NCI-H446 treated with DMSO at 0.1 percent for 48 hours (cell line): ENCODE data around the gene HSD17B4.
"Not testable (repeated sequence)": the region's sequence is repeated elsewhere in the genome, so short reads cannot be mapped to it uniquely, and the experiment has no call there.

Experiments used
- DNase-seq: peaks from one replicate; lab custom pipeline; 2025; lab: John Stamatoyannopoulos, UW

HSD17B4 gene

GRCh38 chr5:119432674-119433237 lies 19.5 kb upstream of the HSD17B4 start:
- DNase-seq = not testable (repeated sequence)

- DNase-seq = no peak
These were observed 16.7 kb upstream of the HSD17B4 start for GRCh38 chr5:119435436-119436132.

- DNase-seq = not testable (repeated sequence)
These were observed 14.3 kb upstream of the HSD17B4 start for GRCh38 chr5:119437785-119438586.

GRCh38 chr5:119438587-119438917 lies 13.7 kb upstream of the HSD17B4 start:
- not testable (repeated sequence) for DNase-seq

- no peak for DNase-seq
These were observed 13.1 kb upstream of the HSD17B4 start for GRCh38 chr5:119439140-119439631.

- DNase-seq = not testable (repeated sequence)
These were observed 12.7 kb upstream of the HSD17B4 start for GRCh38 chr5:119439632-119440031.

- DNase-seq = not testable (repeated sequence)
These were observed 7.7 kb upstream of the HSD17B4 start for GRCh38 chr5:119444643-119445042.

- no peak for DNase-seq
These were observed 6.8 kb upstream of the HSD17B4 start for GRCh38 chr5:119445544-119445943.

GRCh38 chr5:119449882-119450281 lies 2.4 kb upstream of the HSD17B4 start:
- DNase-seq = no peak

- DNase-seq = not testable (repeated sequence)
These were observed 1.7 kb upstream of the HSD17B4 start for GRCh38 chr5:119450627-119451026.

GRCh38 chr5:119451561-119451960 lies 736 bp upstream of the HSD17B4 start:
- no peak for DNase-seq

- no peak for DNase-seq
These were observed 281 bp upstream of the HSD17B4 start for GRCh38 chr5:119452060-119452372.

GRCh38 chr5:119453040-119453373 lies 710 bp downstream of the HSD17B4 start:
- no peak for DNase-seq

- no peak for DNase-seq
These were observed 1.9 kb downstream of the HSD17B4 start for GRCh38 chr5:119454171-119454570.

- no peak for DNase-seq
These were observed 6.8 kb downstream of the HSD17B4 start for GRCh38 chr5:119458911-119459632.

- no peak for DNase-seq
These were observed 13.3 kb downstream of the HSD17B4 start for GRCh38 chr5:119465640-119466039.

- no peak for DNase-seq
These were observed 16.0 kb downstream of the HSD17B4 start for GRCh38 chr5:119468286-119468685.

- no peak for DNase-seq
These were observed 17.9 kb downstream of the HSD17B4 start for GRCh38 chr5:119470105-119470763.

GRCh38 chr5:119470851-119471451 lies 18.7 kb downstream of the HSD17B4 start:
- no peak for DNase-seq

- DNase-seq = no peak
These were observed 20.9 kb downstream of the HSD17B4 start for GRCh38 chr5:119473241-119473640.

- no peak for DNase-seq
These were observed 24.0 kb downstream of the HSD17B4 start for GRCh38 chr5:119476341-119476740.

- DNase-seq = no peak
These were observed 26.5 kb downstream of the HSD17B4 start for GRCh38 chr5:119478781-119479180.
